Ishikawa (cell line): ENCODE results near the gene TEDDM1.

Source experiments
- CEBPB ChIP-seq: IDR thresholded peaks from 2 replicates; pipeline ENCODE4 v1.6.1; 2012
- CREB1 ChIP-seq: IDR thresholded peaks from 2 replicates; pipeline ENCODE4 v1.6.1; 2012; ENCODE audit warnings: low read depth
- EGR1 ChIP-seq: IDR thresholded peaks from 2 replicates; pipeline ENCODE4 v1.6.1; 2012
- EP300 ChIP-seq: IDR thresholded peaks from 2 replicates; pipeline ENCODE4 v1.6.1; 2012; ENCODE audit warnings: borderline replicate concordance
- FOXM1 ChIP-seq: IDR thresholded peaks from 2 replicates; pipeline ENCODE4 v1.6.1; 2012; ENCODE audit warnings: low read depth, borderline replicate concordance
- MAX ChIP-seq: IDR thresholded peaks from 2 replicates; pipeline ENCODE4 v1.6.1; 2012
- NFIC ChIP-seq: IDR thresholded peaks from 2 replicates; pipeline ENCODE4 v1.6.1; 2012
- RAD21 ChIP-seq: IDR thresholded peaks from 2 replicates; pipeline ENCODE4 v1.6.1; 2012; ENCODE audit warnings: low read depth
- REST ChIP-seq: IDR thresholded peaks from 2 replicates; pipeline ENCODE4 v1.6.1; 2012; ENCODE audit warnings: low read depth, mild to moderate bottlenecking
- TAF1 ChIP-seq: IDR thresholded peaks from 2 replicates; pipeline ENCODE4 v1.6.1; 2012; ENCODE audit warnings: low read depth, mild to moderate bottlenecking
- TCF12 ChIP-seq: IDR thresholded peaks from 2 replicates; pipeline ENCODE4 v1.6.1; 2012; ENCODE audit warnings: low read depth
- TEAD4 ChIP-seq: IDR thresholded peaks from 2 replicates; pipeline ENCODE4 v1.6.1; 2012
- USF1 ChIP-seq: IDR thresholded peaks from 2 replicates; pipeline ENCODE4 v1.6.1; 2012
- YY1 ChIP-seq: IDR thresholded peaks from 2 replicates; pipeline ENCODE4 v1.6.1; 2012; ENCODE audit warnings: low read depth
- ZBTB7A ChIP-seq: IDR thresholded peaks from 2 replicates; pipeline ENCODE4 v1.6.1; 2012; ENCODE audit warnings: low read depth

TEDDM1 gene

GRCh38 chr1:182386980-182387379 lies 13.5 kb downstream of the TEDDM1 start:
- TF ChIP-seq FOXM1 (no peak), MAX (no peak), EGR1 (no peak), CEBPB (no peak), TAF1 (no peak), TCF12 (no peak), NFIC (no peak), ZBTB7A (no peak), USF1 (no peak), YY1 (no peak), CREB1 (no peak), REST (no peak), EP300 (no peak), TEAD4 (no peak), RAD21 (no peak)

- no peak for TF ChIP-seq REST
- TF ChIP-seq FOXM1, result no peak
- TF ChIP-seq TCF12, result no peak
- no peak for TF ChIP-seq EP300
- no peak for TF ChIP-seq YY1
- no peak for TF ChIP-seq ZBTB7A
- no peak for TF ChIP-seq EGR1
- no peak for TF ChIP-seq MAX
- TF ChIP-seq CEBPB, result no peak
- TF ChIP-seq CREB1, result no peak
- no peak for TF ChIP-seq USF1
Observed at GRCh38 chr1:182385885-182386853, 14.3 kb downstream of the TEDDM1 start.

GRCh38 chr1:182384387-182384960 lies 16.0 kb downstream of the TEDDM1 start:
- no peak for TF ChIP-seq ZBTB7A
- TF ChIP-seq CREB1, result no peak
- TF ChIP-seq YY1, result no peak
- no peak for TF ChIP-seq NFIC
- no peak for TF ChIP-seq TEAD4
- TF ChIP-seq REST, result no peak
- no peak for TF ChIP-seq RAD21
- TF ChIP-seq EP300, result no peak
- TF ChIP-seq FOXM1, result no peak
- TF ChIP-seq MAX, result no peak
- TF ChIP-seq CEBPB, result no peak

- TF ChIP-seq CREB1 (no peak), YY1 (no peak), RAD21 (no peak), ZBTB7A (no peak), REST (no peak), NFIC (no peak), USF1 (no peak), TAF1 (no peak), CEBPB (no peak), TEAD4 (no peak), TCF12 (no peak), MAX (no peak), EP300 (no peak), EGR1 (no peak), FOXM1 (no peak)
Observed at GRCh38 chr1:182383934-182384333, 16.5 kb downstream of the TEDDM1 start.
